ENCODE measurements around the gene FUBP1.
"Not testable (repeated sequence)": the region's sequence is repeated elsewhere in the genome, so short reads cannot be mapped to it uniquely, and the experiment has no call there.

The FUBP1 gene

GRCh38 chr1:77978969-77979876, at the start of gene FUBP1:
TSS of gene FUBP1 (minus strand) at chr1:77979072. CDS start at chr1:77979004, 68 bp downstream.
- DNase-seq, result peak; percentile 99

- not testable (repeated sequence) for DNase-seq
Measured at GRCh38 chr1:78021134-78021533, 42.3 kb upstream of the FUBP1 start.

DNA sequence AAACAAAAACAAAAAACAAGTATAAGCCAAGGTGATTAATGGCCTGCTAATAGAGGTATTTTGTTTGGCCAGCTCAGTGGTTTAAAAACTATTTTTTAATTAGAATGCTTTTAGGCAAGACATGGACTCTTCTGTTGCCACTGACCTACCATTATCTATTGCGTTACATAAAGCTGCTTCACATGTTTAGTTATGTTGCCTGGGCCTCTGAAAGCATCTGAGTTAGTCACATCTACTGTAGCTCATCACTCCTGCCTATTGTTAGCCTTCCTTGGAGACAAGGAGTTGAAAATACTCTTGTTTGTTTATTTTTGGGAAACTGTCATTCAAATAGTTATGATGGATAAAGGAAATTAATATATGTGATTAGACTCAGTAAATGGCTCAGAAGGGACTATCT, 40.2 kb upstream of the FUBP1 start:
- DNase-seq, result no peak

DNA sequence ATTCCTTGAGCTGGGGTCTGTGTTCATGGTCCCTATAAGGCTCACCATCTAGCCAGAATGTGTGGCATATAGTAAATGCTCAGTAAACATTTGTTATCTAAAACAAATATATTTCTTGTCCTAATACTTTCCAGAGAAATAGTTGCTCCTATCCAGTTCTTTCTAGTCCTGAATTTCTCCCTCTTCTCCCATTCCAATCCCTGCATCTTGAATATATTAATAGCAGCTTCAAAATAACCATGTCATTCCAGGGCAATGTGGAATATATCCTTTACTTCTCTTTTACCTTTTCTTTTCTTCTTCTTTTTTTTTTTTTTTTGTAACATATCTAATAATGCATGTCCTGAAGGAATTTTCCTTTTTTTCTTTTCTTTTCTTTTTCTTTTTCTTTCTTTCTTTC, 36.3 kb upstream of the FUBP1 start:
- DNase-seq, result no peak

GRCh38 chr1:78011050-78011449, 32.2 kb upstream of the FUBP1 start:
- no peak for DNase-seq

DNA sequence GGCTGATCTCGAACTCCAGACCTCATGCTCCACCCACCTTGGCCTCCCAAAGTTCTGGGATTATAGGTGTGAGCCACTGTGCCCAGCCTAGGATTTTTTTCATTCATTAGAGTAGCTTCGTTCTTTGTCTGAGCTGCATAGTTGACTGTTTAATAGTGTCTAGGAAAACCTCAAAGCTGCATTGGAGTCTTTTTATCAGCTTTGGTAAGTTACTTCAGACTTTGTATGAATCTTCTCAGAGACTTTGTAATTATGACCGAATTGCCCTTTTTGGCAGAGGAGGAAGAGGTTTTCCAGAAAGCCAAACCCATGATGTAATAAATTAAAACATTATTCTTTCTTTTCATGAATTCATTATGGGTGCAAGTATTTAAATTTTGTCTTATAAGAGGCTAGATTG, 31.0 kb upstream of the FUBP1 start:
- no peak for DNase-seq

- no peak for DNase-seq
Measured at GRCh38 chr1:78009276-78009675, 30.4 kb upstream of the FUBP1 start.

DNA sequence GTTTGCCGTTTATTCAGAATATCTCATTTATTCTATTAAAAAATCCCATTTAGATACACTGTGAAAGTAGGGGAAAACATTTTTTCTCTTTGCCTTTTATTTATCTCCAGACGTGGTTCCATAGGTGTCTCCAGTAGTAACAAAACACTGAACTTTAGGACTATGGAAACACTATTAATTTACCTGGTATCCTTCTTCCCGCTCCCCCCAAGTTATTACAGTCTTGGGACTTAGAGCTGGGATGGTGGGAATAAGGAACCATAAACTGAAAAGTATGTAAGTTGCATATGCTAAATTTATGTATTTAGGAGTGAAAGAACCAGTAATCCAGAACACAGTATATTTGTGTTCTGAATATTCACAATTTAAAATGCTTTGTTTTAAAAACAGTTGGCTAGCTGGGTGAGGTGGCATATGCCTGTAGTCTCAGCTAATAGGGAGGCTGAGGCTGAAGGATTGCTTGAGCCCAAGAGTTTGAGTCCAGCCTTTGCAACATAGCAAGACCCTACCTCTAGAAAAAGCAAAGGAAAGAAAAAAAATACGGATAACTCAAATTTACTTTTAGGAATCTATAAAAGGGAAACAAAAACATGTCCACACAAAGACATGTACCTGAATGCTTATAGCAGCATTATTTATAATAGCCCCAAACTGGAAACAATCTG, 28.9 kb upstream of the FUBP1 start:
- DNase-seq, result no peak

- no peak for DNase-seq
Measured at GRCh38 chr1:78006521-78006920, 27.6 kb upstream of the FUBP1 start.

DNA sequence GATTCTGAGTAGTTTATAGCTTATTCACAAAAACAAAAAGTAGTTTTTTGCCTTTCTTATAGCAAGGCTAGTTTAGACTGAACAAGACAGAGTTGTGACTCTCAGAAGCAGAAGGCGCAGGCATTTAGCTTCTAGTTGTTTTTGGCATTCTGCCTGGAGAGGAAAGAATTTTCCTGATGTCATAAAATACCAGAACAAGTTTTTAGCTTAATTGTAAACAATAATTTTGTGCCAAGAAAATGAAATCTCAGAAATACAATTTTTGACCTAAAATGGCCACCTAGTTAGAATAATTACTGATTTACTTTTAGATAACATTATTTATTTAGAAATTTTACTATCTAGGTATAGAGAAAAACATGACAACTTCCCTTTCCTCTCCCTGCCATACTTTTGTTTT, 26.9 kb upstream of the FUBP1 start:
- peak; percentile 38 for DNase-seq

DNA sequence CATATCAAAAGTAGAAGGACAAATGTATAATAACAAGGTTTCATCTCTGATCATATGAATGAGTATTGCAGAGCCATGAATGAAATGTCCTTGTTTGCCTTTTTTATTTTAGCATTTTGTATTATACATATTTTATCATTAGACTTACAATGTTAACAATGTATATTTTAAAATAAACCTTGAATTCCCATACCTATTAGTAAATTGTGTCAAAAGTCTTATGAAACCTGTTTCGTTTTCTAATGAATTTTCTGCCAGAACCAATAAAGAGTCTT, 26.5 kb upstream of the FUBP1 start:
- DNase-seq, result no peak

DNA sequence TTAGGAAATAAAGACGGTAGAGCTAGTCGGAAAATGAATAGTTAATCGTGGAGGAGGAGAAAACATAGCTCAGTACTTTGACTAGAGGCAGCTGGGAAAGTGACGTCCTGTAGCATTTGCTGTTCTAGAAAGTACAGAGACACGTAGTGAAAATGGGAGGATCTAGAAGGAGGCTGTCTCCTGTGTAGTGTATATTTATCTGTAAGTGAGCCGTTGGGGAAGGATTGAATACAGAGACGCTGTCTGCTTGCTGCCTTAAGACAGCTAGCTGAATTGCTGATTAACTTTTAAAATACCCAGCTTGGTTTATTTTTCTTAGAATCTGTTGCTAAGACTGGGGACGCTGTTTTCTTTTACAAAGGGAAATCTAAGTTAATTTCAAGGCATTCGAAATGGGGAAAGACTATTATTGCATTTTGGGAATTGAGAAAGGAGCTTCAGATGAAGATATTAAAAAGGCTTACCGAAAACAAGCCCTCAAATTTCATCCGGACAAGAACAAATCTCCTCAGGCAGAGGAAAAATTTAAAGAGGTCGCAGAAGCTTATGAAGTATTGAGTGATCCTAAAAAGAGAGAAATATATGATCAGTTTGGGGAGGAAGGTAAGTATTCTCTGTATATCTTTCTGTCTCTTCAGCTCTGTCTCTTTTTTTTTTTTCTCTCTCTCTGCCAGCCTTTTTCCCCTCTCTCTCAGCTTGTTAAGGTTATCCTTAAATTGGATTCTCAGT, 26.0 kb upstream of the FUBP1 start, which contains the start of gene DNAJB4:
TSS of gene DNAJB4 (plus strand) at position 221 of the 729 bp plus-strand sequence. CDS start at position 393, 172 bp downstream.
- peak; percentile 92 for DNase-seq

DNA sequence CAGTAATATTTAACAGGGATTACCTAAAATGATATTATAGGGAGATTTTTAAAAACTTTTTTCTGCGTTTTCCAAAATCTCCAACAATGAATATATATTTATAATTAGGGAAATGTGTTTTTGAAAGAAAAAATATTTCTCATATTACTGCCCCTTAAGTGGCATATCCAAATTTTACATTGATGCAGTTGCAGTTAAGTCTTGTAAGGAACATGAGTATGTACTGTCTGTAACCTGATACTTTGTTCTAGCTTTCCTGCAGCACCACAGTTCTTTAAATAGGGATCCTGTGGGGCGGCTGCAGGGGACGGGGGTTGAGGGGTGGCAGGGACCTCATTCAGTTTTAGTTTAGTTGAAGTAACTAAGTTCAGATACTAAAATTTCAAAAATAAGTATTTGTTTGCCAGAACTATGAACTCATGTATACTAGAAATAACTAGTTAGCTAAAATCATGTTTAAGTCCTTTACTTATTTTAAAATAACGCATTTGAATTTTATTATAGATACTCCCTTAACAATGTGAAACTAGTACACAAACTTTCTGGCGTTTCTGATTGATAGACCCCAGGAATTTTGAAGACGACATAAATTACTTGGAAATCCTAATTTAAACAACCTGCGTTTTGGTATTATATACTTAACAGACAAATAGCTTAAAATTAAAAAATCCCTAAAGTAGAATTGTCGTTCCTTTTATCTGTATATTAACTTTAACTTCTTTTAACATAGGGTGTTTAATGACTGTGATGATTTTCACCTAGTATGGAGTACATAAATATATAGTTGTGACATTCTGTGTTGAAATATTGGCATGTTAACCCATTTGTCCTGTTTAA, 25.2 kb upstream of the FUBP1 start:
- peak; percentile 74 for DNase-seq

GRCh38 chr1:78003070-78003746, 24.3 kb upstream of the FUBP1 start:
- DNase-seq, result peak; percentile 8

- not testable (repeated sequence) for DNase-seq
Measured at GRCh38 chr1:78000536-78000935, 21.7 kb upstream of the FUBP1 start.

DNA sequence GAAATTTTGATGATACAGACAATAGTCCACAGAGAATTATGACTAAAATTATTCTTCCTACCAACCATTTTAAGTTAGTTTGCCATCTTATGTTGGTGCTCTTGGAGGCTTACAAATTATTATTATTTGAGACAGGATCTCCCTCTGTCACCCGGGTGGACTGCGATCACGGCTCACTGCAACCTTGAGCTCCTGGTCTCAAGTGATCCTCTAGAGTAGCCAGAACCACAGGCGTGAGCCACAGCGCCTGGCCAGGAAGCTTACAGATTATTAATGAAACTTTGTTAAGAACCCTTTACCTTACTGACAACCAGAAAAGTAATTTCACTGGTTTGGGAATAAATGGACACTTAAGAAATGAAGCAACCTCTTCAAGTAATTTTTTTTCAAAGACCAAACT, 17.9 kb upstream of the FUBP1 start:
- no peak for DNase-seq

- no peak for DNase-seq
Measured at GRCh38 chr1:77994117-77994705, 15.3 kb upstream of the FUBP1 start.

- DNase-seq, result no peak
Measured at GRCh38 chr1:77991638-77992037, 12.8 kb upstream of the FUBP1 start.

GRCh38 chr1:77990629-77991204, 11.8 kb upstream of the FUBP1 start:
- DNase-seq, result no peak

DNA sequence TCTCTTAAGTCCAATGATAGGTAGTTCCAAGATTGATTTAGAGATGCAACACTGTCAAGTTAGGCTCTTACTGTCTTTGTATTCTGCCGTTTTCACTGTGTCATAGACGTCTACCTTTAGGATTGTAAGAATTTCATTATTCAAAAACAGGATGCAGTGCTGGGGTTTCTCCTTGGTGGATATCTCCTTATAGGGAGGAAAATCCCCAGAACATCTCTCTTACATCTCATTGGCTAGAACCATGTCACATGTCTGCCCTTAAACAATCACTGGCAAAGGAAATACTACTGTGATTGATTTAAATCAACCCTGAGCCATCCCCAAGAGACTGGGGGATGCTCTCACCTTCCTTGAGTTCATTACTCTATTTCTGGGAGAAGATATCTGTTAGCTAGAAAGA, 10.9 kb upstream of the FUBP1 start:
- no peak for DNase-seq

DNA sequence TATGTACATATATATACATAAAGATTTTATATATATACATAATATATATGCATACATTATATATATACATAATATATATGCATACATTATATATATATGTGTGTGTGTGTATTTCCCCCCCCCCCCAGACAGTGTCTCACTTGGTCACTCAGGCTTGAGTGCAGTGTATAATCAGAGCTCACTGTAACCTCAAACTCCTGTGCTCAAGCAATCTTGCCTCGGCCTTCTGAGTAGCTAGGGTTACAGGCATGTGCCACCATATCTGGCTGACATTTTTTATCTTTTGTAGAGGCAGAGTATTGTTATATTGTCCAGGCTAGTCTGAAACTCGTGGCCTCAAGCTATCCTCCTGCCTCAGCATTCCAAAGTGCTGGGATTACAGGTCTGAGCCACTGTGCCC, 9.0 kb upstream of the FUBP1 start:
- DNase-seq, result no peak

All from NCI-H2171 treated with DMSO at 0.1 percent for 48 hours (cell line).